ENCODE results near the gene PRTFDC1.

The PRTFDC1 gene

DNA sequence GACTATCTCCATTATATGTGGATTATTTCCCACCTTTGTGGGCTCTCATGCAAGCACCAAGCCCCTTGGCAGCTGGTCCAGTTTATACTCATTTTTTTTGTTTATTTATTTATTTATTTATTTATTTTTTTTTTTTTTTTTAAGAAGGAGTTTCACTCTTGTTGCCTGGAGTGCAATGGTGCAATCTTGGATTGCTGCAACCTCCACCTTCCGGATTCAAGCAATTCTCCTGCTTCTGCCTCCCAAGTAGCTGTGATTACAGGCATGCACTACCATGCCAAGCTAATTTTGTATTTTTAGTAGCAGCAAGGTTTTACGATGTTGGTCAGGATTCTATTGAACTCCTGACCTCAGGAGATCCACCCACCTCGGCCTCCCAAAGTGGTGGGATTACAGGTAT lies 2.8 kb downstream of the PRTFDC1 start:
- Histone ChIP-seq H3K27me3 (ENCODE audit: insufficient read depth, poor library complexity, severe bottlenecking) (no peaks in the 10 kb centered on the region), H3K27ac (replicated peaks) (no peak overlapping the region), H3K4me3 (replicated peaks; ENCODE audit: insufficient read depth, low read length) (no peak overlapping the region)
- TF ChIP-seq, protein P1, sequence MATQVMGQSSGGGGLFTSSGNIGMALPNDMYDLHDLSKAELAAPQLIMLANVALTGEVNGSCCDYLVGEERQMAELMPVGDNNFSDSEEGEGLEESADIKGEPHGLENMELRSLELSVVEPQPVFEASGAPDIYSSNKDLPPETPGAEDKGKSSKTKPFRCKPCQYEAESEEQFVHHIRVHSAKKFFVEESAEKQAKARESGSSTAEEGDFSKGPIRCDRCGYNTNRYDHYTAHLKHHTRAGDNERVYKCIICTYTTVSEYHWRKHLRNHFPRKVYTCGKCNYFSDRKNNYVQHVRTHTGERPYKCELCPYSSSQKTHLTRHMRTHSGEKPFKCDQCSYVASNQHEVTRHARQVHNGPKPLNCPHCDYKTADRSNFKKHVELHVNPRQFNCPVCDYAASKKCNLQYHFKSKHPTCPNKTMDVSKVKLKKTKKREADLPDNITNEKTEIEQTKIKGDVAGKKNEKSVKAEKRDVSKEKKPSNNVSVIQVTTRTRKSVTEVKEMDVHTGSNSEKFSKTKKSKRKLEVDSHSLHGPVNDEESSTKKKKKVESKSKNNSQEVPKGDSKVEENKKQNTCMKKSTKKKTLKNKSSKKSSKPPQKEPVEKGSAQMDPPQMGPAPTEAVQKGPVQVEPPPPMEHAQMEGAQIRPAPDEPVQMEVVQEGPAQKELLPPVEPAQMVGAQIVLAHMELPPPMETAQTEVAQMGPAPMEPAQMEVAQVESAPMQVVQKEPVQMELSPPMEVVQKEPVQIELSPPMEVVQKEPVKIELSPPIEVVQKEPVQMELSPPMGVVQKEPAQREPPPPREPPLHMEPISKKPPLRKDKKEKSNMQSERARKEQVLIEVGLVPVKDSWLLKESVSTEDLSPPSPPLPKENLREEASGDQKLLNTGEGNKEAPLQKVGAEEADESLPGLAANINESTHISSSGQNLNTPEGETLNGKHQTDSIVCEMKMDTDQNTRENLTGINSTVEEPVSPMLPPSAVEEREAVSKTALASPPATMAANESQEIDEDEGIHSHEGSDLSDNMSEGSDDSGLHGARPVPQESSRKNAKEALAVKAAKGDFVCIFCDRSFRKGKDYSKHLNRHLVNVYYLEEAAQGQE (IDR thresholded peaks at IDR 0.05; ENCODE audit: insufficient replicate concordance, low read depth) = no peak
- no peak for TF ChIP-seq GABPA (IDR thresholded peaks at IDR 0.05; ENCODE audit: low read depth)
- TF ChIP-seq SPI1 (IDR thresholded peaks at IDR 0.05; ENCODE audit: borderline replicate concordance, low read depth) = no peak
- TF ChIP-seq POLR2AphosphoS5 (IDR thresholded peaks at IDR 0.05; ENCODE audit: low read depth) = no peak
- TF ChIP-seq, protein P2, sequence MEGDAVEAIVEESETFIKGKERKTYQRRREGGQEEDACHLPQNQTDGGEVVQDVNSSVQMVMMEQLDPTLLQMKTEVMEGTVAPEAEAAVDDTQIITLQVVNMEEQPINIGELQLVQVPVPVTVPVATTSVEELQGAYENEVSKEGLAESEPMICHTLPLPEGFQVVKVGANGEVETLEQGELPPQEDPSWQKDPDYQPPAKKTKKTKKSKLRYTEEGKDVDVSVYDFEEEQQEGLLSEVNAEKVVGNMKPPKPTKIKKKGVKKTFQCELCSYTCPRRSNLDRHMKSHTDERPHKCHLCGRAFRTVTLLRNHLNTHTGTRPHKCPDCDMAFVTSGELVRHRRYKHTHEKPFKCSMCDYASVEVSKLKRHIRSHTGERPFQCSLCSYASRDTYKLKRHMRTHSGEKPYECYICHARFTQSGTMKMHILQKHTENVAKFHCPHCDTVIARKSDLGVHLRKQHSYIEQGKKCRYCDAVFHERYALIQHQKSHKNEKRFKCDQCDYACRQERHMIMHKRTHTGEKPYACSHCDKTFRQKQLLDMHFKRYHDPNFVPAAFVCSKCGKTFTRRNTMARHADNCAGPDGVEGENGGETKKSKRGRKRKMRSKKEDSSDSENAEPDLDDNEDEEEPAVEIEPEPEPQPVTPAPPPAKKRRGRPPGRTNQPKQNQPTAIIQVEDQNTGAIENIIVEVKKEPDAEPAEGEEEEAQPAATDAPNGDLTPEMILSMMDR (IDR thresholded peaks at IDR 0.05; ENCODE audit: insufficient read depth, low read length) = no peak
- DNase-seq (ENCODE audit: low read depth in 1 of 2, low spot score in 1 of 2) = no peak

DNA sequence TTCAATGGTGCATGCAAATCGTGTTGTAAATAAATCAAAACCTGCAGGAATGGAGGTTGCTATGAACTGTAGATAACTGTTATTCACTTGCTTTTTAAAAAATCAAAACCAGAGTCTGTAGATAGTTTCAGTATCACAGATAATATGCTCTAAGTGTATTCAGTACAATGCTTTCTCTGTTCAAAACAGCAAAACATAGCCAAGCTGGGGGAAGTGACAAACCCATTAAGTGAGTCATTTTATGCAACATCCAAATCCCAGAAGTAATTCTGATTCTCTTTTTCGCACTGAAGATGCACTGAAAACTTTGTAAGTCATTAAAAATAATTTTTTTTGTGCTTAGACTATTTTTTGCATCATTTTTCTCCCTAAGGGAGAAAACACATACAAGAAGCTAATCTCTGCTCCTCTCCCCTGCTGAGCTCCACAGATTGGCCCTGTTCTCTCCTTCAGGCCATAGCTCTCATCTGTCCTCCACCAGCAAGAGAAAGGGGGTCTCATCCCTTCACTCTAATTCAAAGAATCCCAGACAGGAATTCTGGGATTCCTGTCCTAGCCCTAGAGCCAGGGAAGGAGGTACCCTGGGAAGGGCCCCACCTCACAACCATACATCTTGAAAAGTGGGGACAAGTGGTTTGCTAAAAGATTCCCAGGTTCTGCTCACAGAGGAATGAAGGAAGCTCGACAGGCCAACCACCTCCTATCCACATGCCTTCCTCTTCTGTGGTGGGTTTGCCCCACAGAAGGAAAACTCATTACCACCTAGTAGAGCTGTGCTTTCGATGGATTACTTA lies 4.9 kb downstream of the PRTFDC1 start:
- no peak for DNase-seq (ENCODE audit: low read depth in 1 of 2, low spot score in 1 of 2)
- no peak overlapping the region for H3K27ac ChIP-seq (replicated peaks)
- no peak overlapping the region for H3K4me3 ChIP-seq (replicated peaks; ENCODE audit: insufficient read depth, low read length)
- H3K27me3 ChIP-seq (ENCODE audit: insufficient read depth, poor library complexity, severe bottlenecking) = no peaks in the 10 kb centered on the region
- TF ChIP-seq SPI1 (IDR thresholded peaks at IDR 0.05; ENCODE audit: borderline replicate concordance, low read depth) (no peak), POLR2AphosphoS5 (IDR thresholded peaks at IDR 0.05; ENCODE audit: low read depth) (no peak)
- TF ChIP-seq, protein P2 (IDR thresholded peaks at IDR 0.05; ENCODE audit: insufficient read depth, low read length) = no peak

DNA sequence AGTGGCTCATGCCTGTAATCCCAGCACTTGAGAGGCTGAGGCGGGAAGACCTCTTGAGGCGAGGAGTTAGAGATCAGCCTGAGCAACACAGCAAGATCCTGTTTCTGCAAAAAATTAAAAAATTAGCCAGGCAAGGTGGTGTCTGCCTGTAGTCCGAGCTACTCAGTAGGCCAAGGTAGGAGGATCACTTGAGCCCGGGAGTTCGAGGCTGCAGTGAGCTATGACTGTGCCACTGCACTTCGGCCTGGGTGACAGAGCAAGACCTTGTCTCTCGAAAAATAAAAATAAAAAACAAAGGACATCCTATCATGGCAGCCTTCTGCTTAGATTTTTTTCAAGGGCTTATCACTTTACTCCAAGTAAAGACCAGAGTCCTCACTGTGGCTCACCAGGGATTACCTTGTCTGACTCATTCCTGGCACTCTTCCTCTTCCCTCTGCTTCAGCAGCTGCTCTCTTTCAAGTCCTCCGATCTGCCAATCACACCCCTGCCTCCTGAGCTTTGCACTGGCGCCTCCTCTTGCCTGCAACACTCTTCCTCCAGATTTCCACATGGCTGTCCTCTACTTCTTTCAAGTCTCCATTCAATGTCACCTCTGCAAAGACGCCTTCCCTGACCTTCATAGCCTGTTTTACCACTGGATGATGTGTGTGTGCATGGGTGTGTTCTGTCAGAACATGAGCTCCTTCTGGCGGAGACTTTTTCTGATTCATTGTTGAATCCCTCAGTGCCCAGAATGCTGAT lies 7.7 kb downstream of the PRTFDC1 start:
- Histone ChIP-seq H3K4me3 (replicated peaks; ENCODE audit: insufficient read depth, low read length) (no peak overlapping the region), H3K27me3 (ENCODE audit: insufficient read depth, poor library complexity, severe bottlenecking) (no peaks in the 10 kb centered on the region), H3K27ac (replicated peaks) (no peak overlapping the region)
- DNase-seq (ENCODE audit: low read depth in 1 of 2, low spot score in 1 of 2) = no peak
- no peak for TF ChIP-seq SPI1 (IDR thresholded peaks at IDR 0.05; ENCODE audit: borderline replicate concordance, low read depth)
- no peak for TF ChIP-seq POLR2AphosphoS5 (IDR thresholded peaks at IDR 0.05; ENCODE audit: low read depth)
- no peak for TF ChIP-seq GABPA (IDR thresholded peaks at IDR 0.05; ENCODE audit: low read depth)
- TF ChIP-seq, protein P2 (IDR thresholded peaks at IDR 0.05; ENCODE audit: insufficient read depth, low read length) = no peak

DNA sequence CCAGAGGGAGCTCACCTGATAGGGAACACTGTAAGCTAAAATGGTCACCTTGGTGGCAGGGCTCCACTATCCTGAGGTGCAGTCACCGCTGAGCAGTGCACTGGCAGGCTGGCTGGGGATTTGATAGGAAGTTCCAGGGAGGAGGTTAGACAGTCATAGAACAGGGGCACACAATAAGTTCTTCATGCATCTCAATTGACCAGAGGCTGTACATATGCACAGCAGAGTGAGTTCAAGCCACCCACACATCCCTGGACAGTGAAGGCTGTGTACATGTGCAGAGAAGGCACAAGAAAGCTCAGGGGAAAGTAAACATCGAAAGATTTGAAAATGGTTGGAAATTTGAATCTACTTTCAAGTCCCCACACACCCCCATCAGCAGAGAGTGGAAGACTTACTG lies 13.9 kb downstream of the PRTFDC1 start:
- Histone ChIP-seq H3K27me3 (ENCODE audit: insufficient read depth, poor library complexity, severe bottlenecking) (no peaks in the 10 kb centered on the region), H3K27ac (replicated peaks) (no peak overlapping the region), H3K4me3 (replicated peaks; ENCODE audit: insufficient read depth, low read length) (no peak overlapping the region)
- no peak for DNase-seq (ENCODE audit: low read depth in 1 of 2, low spot score in 1 of 2)
- TF ChIP-seq SPI1 (IDR thresholded peaks at IDR 0.05; ENCODE audit: borderline replicate concordance, low read depth) = no peak
- TF ChIP-seq POLR2AphosphoS5 (IDR thresholded peaks at IDR 0.05; ENCODE audit: low read depth) = no peak
- TF ChIP-seq GABPA (IDR thresholded peaks at IDR 0.05; ENCODE audit: low read depth) = no peak
- TF ChIP-seq, protein P1 (IDR thresholded peaks at IDR 0.05; ENCODE audit: insufficient replicate concordance, low read depth) = no peak
- TF ChIP-seq, protein P2 (IDR thresholded peaks at IDR 0.05; ENCODE audit: insufficient read depth, low read length) = no peak
